HepG2 (cell line): ENCODE results near the gene POFUT2. TPM values are rescaled to one million over a fixed set of nuclear protein-coding genes. Genes with fewer than 3 reads are reported as not detected.

ENCODE experiments used
- ATAC-seq: fragments of 200-7000 bp; cut with Tn5 transposase; 3 replicates; pipeline ENCODE4 v1.9.1; 2020; ENCODE audit warnings: mild to moderate bottlenecking, moderate library complexity
- BruUV-seq: library from RNA; stranded (reverse); fragments of 400-500 nt; replicated peaks from 2 replicates; lab custom pipeline; 2021; lab: Mats Ljungman, UMichigan
- CTCF ChIA-PET: fragments of 300-600 bp; formaldehyde crosslinking; extraction: SDS; loops from one replicate; lab custom pipeline; 2021; ENCODE audit warnings: low total read pairs, inconsistent platforms, low intra/inter-chr PET ratio; lab: Yijun Ruan, JAX
- POLR2A ChIA-PET: fragments of 350-600 bp; sonication (Branson Sonifier 250); formaldehyde crosslinking; loops from one replicate; lab custom pipeline; 2020; ENCODE audit warnings: antibody characterized with exemption, inconsistent platforms; lab: Yijun Ruan, JAX
- DNase-seq: peaks from one replicate; pipeline ENCODE4 v3.0.0-alpha.2; 2015; ENCODE audit warnings: low spot score
- FAIRE-seq: peaks from 3 replicates; lab custom pipeline; 2011; peaks lifted over from hg19 to GRCh38; lab: Jason Lieb, UNC
- H2AFZ ChIP-seq: one replicate; pipeline ENCODE4 v1.6.1; 2011; ENCODE audit warnings: low read length, inconsistent platforms
- H3K27ac ChIP-seq: fragments of 300-600 bp; 3 replicates; pipeline ENCODE4 v1.8.0; 2011; ENCODE audit warnings: mixed run types, mild to moderate bottlenecking, mixed read lengths, low read length, inconsistent platforms; ENCODE audit not compliant: insufficient read depth; ENCODE audit errors: extremely low read length
- H3K27me3 ChIP-seq, 2 experiments: fragments of 200-600 bp in 1 of 2; 2 replicates in 1 of 2; 3 replicates in 1 of 2; pipeline versions ENCODE4 v1.6.0 to v1.8.0; 2011; ENCODE audit warnings: low read length in 2 of 2, mild to moderate bottlenecking in 2 of 2, moderate library complexity in 2 of 2, inconsistent platforms in 1 of 2; ENCODE audit not compliant: insufficient read depth in 2 of 2, control insufficient read depth in 1 of 2
- H3K36me3 ChIP-seq, 2 experiments: fragments of 200-600 bp in 1 of 2; replicated peaks in 1 of 2; 2 replicates in 1 of 2; 3 replicates in 1 of 2; pipeline versions ENCODE4 v1.5.1 to v1.8.0; 2011; ENCODE audit warnings: low read length in 2 of 2, inconsistent platforms in 1 of 2; ENCODE audit not compliant: insufficient read depth in 2 of 2, control insufficient read depth in 1 of 2
- H3K4me1 ChIP-seq: 2 replicates; pipeline ENCODE4 v1.5.1; 2012; ENCODE audit warnings: low read length, inconsistent platforms; ENCODE audit not compliant: insufficient read depth
- H3K4me2 ChIP-seq: 2 replicates; pipeline ENCODE4 v1.6.0; 2011; ENCODE audit warnings: low read depth, low read length, inconsistent platforms
- H3K4me3 ChIP-seq, 3 experiments: fragments of 200-600 bp in 1 of 3; sonication (generic), shearing (Covaris generic) in 1 of 3; replicated peaks in 1 of 3; 2 replicates each; pipeline ENCODE4 v1.5.1; 2011 to 2016; ENCODE audit warnings: low read length in 3 of 3, inconsistent platforms in 2 of 3, low read depth in 2 of 3, mild to moderate bottlenecking in 2 of 3, control low read depth in 1 of 3, mixed read lengths in 1 of 3; ENCODE audit not compliant: insufficient read depth in 1 of 3
- H3K79me2 ChIP-seq: one replicate; pipeline ENCODE4 v1.6.1; 2011; ENCODE audit warnings: low read length, inconsistent platforms; ENCODE audit not compliant: insufficient read depth
- H3K9ac ChIP-seq: 2 replicates; pipeline ENCODE4 v1.6.0; 2011; ENCODE audit warnings: mild to moderate bottlenecking, low read depth, low read length, inconsistent platforms; ENCODE audit not compliant: insufficient read depth
- H3K9me3 ChIP-seq: 2 replicates; pipeline ENCODE4 v1.5.1; 2012; ENCODE audit warnings: mild to moderate bottlenecking, low read length
- H4K20me1 ChIP-seq: 2 replicates; pipeline ENCODE4 v1.6.0; 2011; ENCODE audit warnings: inconsistent platforms, mild to moderate bottlenecking, low read length, moderate library complexity; ENCODE audit not compliant: insufficient read depth
- ARHGAP35 ChIP-seq: sonication (generic); formaldehyde crosslinking; IDR thresholded peaks from 2 replicates; pipeline ENCODE4 v1.9.0; 2022; ENCODE audit warnings: mild to moderate bottlenecking, inconsistent platforms, moderate library complexity, missing genetic modification reagents, borderline replicate concordance
- ATRX ChIP-seq: sonication (generic); formaldehyde crosslinking; IDR thresholded peaks from 2 replicates; pipeline ENCODE4 v1.4.0; 2020; ENCODE audit warnings: missing genetic modification reagents, borderline replicate concordance
- CREBL2 ChIP-seq: sonication (generic); formaldehyde crosslinking; IDR thresholded peaks from 2 replicates; pipeline ENCODE4 v1.8.1; 2023; ENCODE audit warnings: missing genetic modification reagents, mild to moderate bottlenecking, borderline replicate concordance
- DPF2 ChIP-seq: sonication (generic); formaldehyde crosslinking; IDR thresholded peaks from 2 replicates; pipeline ENCODE4 v1.4.0; 2020; ENCODE audit warnings: mild to moderate bottlenecking, low read depth, missing genetic modification reagents, borderline replicate concordance
- E2F1 ChIP-seq: sonication (generic); formaldehyde crosslinking; IDR thresholded peaks from 2 replicates; pipeline ENCODE4 v1.5.0; 2020; ENCODE audit warnings: missing genetic modification reagents
- KLF6 ChIP-seq: IDR thresholded peaks from 2 replicates; pipeline ENCODE4 v1.8.0; 2016; ENCODE audit warnings: missing biosample characterization, missing genetic modification reagents
- NFRKB ChIP-seq: fragments of 450-650 bp; IDR thresholded peaks from 2 replicates; pipeline ENCODE4 v1.6.1; 2017
- NR1H2 ChIP-seq: sonication (generic); formaldehyde crosslinking; IDR thresholded peaks from 2 replicates; pipeline ENCODE4 v1.8.1; 2022; ENCODE audit warnings: low read depth, missing genetic modification reagents, borderline replicate concordance
- REPIN1 ChIP-seq: sonication (generic); formaldehyde crosslinking; IDR thresholded peaks from 2 replicates; pipeline ENCODE4 v1.8.0; 2022; ENCODE audit warnings: missing genetic modification reagents, low read depth, mild to moderate bottlenecking, borderline replicate concordance
- SKI ChIP-seq: fragments of 450-650 bp; IDR thresholded peaks from one replicate; pipeline ENCODE4 v1.6.1; 2018; ENCODE audit warnings: mild to moderate bottlenecking; ENCODE audit not compliant: partially characterized antibody
- SKIL ChIP-seq: sonication (generic); formaldehyde crosslinking; IDR thresholded peaks from 2 replicates; pipeline ENCODE4 v1.8.0; 2022; ENCODE audit warnings: missing genetic modification reagents, mild to moderate bottlenecking, moderate library complexity, borderline replicate concordance
- ZBTB34 ChIP-seq: sonication (generic); formaldehyde crosslinking; IDR thresholded peaks from 2 replicates; pipeline ENCODE4 v1.8.0; 2022; ENCODE audit warnings: mild to moderate bottlenecking, missing genetic modification reagents
- ZC3H13 ChIP-seq: sonication (generic); formaldehyde crosslinking; IDR thresholded peaks from 2 replicates; pipeline ENCODE4 v1.8.1; 2023; ENCODE audit warnings: mild to moderate bottlenecking, missing genetic modification reagents, moderate library complexity
- ZNF18 ChIP-seq: sonication (generic); formaldehyde crosslinking; IDR thresholded peaks from 2 replicates; pipeline ENCODE4 v1.8.0; 2022; ENCODE audit warnings: mild to moderate bottlenecking, missing genetic modification reagents; ENCODE audit not compliant: insufficient replicate concordance
- ZNF878 ChIP-seq: sonication (generic); formaldehyde crosslinking; IDR thresholded peaks from 2 replicates; pipeline ENCODE4 v1.8.1; 2023; ENCODE audit warnings: mild to moderate bottlenecking, missing genetic modification reagents, moderate library complexity
- WGBS: methylation state at CpG from one replicate; pipeline ENCODE4 v1.1.6; 2017; ENCODE audit warnings: low lambda C conversion rate; 5-methylcytosine and 5-hydroxymethylcytosine counted together
- in situ Hi-C: cut with HindIII; loops from 2 replicates; pipeline ENCODE4 v1.10.0; 2017; ENCODE audit warnings: low pct_unique_long_range_greater_than_20kb; ENCODE audit not compliant: extremely low pct_ligation_motif_present
- intact Hi-C: fragments of 100-400 bp; cut with micrococcal nuclease; formaldehyde crosslinking; loops from one replicate; pipeline ENCODE4 v1.10.0; 2022; ENCODE audit not compliant: unreplicated experiment
- polyA plus RNA-seq, 8 experiments: library from polyadenylated mRNA; depleted of rRNA in 3 of 8; stranded (reverse) in 7 of 8; unstranded in 1 of 8; fragments of >200 nt; fragmentation: Illumina TruSeq in 4 of 8; extraction: Trizol in 4 of 8; gene quantifications; 2 replicates each; pipeline versions ENCODE4 v1.2.1 to v1.2.3, GENCODE V29; 2011 to 2016; ENCODE audit warnings: low read depth in 4 of 8, missing spikeins in 1 of 8, mixed read lengths in 1 of 8; ENCODE audit not compliant: insufficient read depth in 1 of 8
- total RNA-seq, 5 experiments: library from RNA; depleted of rRNA; stranded (reverse); fragments of >200 nt; fragmentation: Illumina TruSeq; extraction: Trizol; gene quantifications; 2 replicates each; pipeline ENCODE4 v1.2.3, GENCODE V29; 2016; ENCODE audit warnings: low read depth in 1 of 5

The POFUT2 gene
- total and polyA plus RNA-seq, 2 of the 13 experiments (the other 11 are each of a cell fraction or from before 2014, with no cell fraction given): 22.8 to 24.0 TPM

GRCh38 chr21:45252448-45252925 lies 35.2 kb downstream of the POFUT2 start:
- peaks cover 4% of the 10 kb centered on the region; the same call in 1 of the 2 replicates for H3K9me3 ChIP-seq
- in situ Hi-C loops (no loop called here), intact Hi-C loops (no loop called here)
- ChIA-PET POLR2A (no interaction called here), CTCF (no interaction called here)
- no peaks in the 10 kb centered on the region for H3K36me3 ChIP-seq
- H4K20me1 ChIP-seq: no peaks in the 10 kb centered on the region
- H3K79me2 ChIP-seq: no peaks in the 10 kb centered on the region
- peaks cover 15 to 87% of the 10 kb centered on the region in 2 experiments for H3K27me3 ChIP-seq
- H3K27ac ChIP-seq: no peak overlapping the region
- H2AFZ ChIP-seq: no peak overlapping the region
- no TSS peak for BruUV-seq
- ATAC-seq: no peak
- H3K9ac ChIP-seq: no peak overlapping the region
- H3K4me3 ChIP-seq: no peak overlapping the region
- no peak overlapping the region for H3K4me2 ChIP-seq
- peaks cover 40% of the 10 kb centered on the region for H3K4me1 ChIP-seq
- DNase-seq: no peak
- WGBS: 50% methylated on average over 6 of the region's 13 CpGs
- no peak for FAIRE-seq
- no peak for TF ChIP-seq REPIN1
- TF ChIP-seq SKIL (CRISPR knock-in tag): no peak
- no peak for TF ChIP-seq ZNF18
- no peak for TF ChIP-seq CREBL2 (CRISPR knock-in tag)
- no peak for TF ChIP-seq DPF2 (CRISPR knock-in tag)
- TF ChIP-seq ZNF878: no peak
- no peak for TF ChIP-seq KLF6
- no peak for TF ChIP-seq ARHGAP35 (CRISPR knock-in tag)
- TF ChIP-seq NFRKB: no peak
- no peak for TF ChIP-seq E2F1
- TF ChIP-seq NR1H2 (CRISPR knock-in tag): no peak
- TF ChIP-seq SKI: no peak
- TF ChIP-seq ZC3H13 (CRISPR knock-in tag): no peak
- no peak for TF ChIP-seq ATRX (CRISPR knock-in tag)
- no peak for TF ChIP-seq ZBTB34 (CRISPR knock-in tag)
